Pancreas (tissue), 10 donors: ENCODE measurements around the gene LSM7. TPM values are rescaled to one million over a fixed set of nuclear protein-coding genes. Genes with fewer than 3 reads are reported as not detected.

ENCODE experiments used
- ATAC-seq, 4 donors: fragments of 200-7000 bp; cut with Tn5 transposase; one replicate each; pipeline versions ENCODE4 v1.8.0 to v1.9.1; 2020; ENCODE audit warnings: mild to moderate bottlenecking in 4 of 4, moderate library complexity in 4 of 4
- DNase-seq, 6 donors: peaks; one replicate each; pipeline ENCODE4 v3.0.0-alpha.2; 2020
- FAIRE-seq: peaks from 2 replicates; lab custom pipeline; 2012; peaks lifted over from hg19 to GRCh38; lab: Jason Lieb, UNC
- H3K27ac ChIP-seq, 4 donors: fragments of 200-600 bp; sonication (generic); 1 replicate in 3 of 4; 2 replicates in 1 of 4; pipeline versions ENCODE4 v1.5.0 to v1.8.0; 2020
- H3K27me3 ChIP-seq, 4 donors: fragments of 200-600 bp; one replicate each; pipeline ENCODE4 v1.8.0; 2021
- H3K36me3 ChIP-seq, 3 donors: fragments of 200-600 bp; sonication (generic) in 1 of 3; one replicate each; pipeline versions ENCODE4 v1.5.0 to v1.8.0; 2020 to 2021
- H3K4me1 ChIP-seq, 3 donors: fragments of 200-600 bp; one replicate each; pipeline ENCODE4 v1.8.0; 2021
- H3K4me3 ChIP-seq, 4 donors: fragments of 200-600 bp; sonication (generic) in 2 of 4; one replicate each; pipeline versions ENCODE4 v1.5.0 to v1.8.0; 2020 to 2021
- H3K9me3 ChIP-seq, 4 donors: fragments of 200-600 bp; one replicate each; pipeline ENCODE4 v1.8.0; 2021
- WGBS, 2 donors: extraction: QIAGEN DNeasy Blood & Tissue Kit; methylation state at CpG; one replicate each; pipeline ENCODE4 v1.1.7; 2013; 5-methylcytosine and 5-hydroxymethylcytosine counted together
- intact Hi-C, 3 donors: fragments of 100-400 bp; cut with DNase I; formaldehyde crosslinking; loops; one replicate each; pipeline versions ENCODE4 v1.11.1 to v1.14.2; 2022
- polyA plus RNA-seq, 2 donors: library from polyadenylated mRNA; stranded (reverse); fragments of 200-250 nt; gene quantifications; one replicate each; pipeline ENCODE4 v1.2.3, GENCODE V29; 2013
- total RNA-seq, 6 donors: library from RNA; stranded (reverse); fragmentation: NEBNext Ultra II Directional in 4 of 6; extraction: Animal tissue kit (Norgen Biotek cat#: 25700) in 4 of 6; gene quantifications; one replicate each; pipeline versions ENCODE4 v1.2.1 to v1.2.4, GENCODE V29; 2021 to 2023
- TF ChIP-seq, protein P1 (sequence below), 4 donors: fragments of 200-600 bp; sonication (generic) in 3 of 4; IDR thresholded peaks; one replicate each; pipeline versions ENCODE4 v1.5.0 to v1.8.0; 2021; ENCODE audit warnings: antibody characterized with exemption in 4 of 4
- donor health status: healthy with polysubstance abuse.
- donor health status: DM: no; HTN: no; CAD: no; lungs with moderate emphysema.
- donor health status: DM: no; HTN: no; CAD: no.
- donor health status: control.
- donor health status: control.
- donor health status: Bipolar disorder and iron deficiency.
- donor health status: DM: yes; HTN: yes; CAD: no.
- donor health status: DM: no; HTN: no; CAD: no.
- donor health status: DM: no; HTN: no; CAD: no.
- donor health status: DM: yes; HTN: yes; CAD: no.

Gene LSM7
- total and polyA plus RNA-seq, 8 donors: 18.3 to 170 (median 30.9) TPM

GRCh38 chr19:2372076-2372612, 43.8 kb upstream of the LSM7 start:
- FAIRE-seq: no peak
- no peak overlapping the region for H3K4me3 ChIP-seq
- WGBS, 2 donors: 47 to 49% methylated on average over 11 of the region's 11 CpGs

GRCh38 chr19:2371656-2372055, 43.3 kb upstream of the LSM7 start:
- TF ChIP-seq, protein P1, sequence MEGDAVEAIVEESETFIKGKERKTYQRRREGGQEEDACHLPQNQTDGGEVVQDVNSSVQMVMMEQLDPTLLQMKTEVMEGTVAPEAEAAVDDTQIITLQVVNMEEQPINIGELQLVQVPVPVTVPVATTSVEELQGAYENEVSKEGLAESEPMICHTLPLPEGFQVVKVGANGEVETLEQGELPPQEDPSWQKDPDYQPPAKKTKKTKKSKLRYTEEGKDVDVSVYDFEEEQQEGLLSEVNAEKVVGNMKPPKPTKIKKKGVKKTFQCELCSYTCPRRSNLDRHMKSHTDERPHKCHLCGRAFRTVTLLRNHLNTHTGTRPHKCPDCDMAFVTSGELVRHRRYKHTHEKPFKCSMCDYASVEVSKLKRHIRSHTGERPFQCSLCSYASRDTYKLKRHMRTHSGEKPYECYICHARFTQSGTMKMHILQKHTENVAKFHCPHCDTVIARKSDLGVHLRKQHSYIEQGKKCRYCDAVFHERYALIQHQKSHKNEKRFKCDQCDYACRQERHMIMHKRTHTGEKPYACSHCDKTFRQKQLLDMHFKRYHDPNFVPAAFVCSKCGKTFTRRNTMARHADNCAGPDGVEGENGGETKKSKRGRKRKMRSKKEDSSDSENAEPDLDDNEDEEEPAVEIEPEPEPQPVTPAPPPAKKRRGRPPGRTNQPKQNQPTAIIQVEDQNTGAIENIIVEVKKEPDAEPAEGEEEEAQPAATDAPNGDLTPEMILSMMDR (IDR thresholded peaks at IDR 0.05): no peak
- H3K36me3 ChIP-seq: no peaks in the 10 kb centered on the region
- H3K4me1 ChIP-seq: no peaks in the 10 kb centered on the region
- no peak overlapping the region for H3K4me3 ChIP-seq
- no peak for FAIRE-seq
- H3K27ac ChIP-seq: no peak overlapping the region
- H3K9me3 ChIP-seq: no peaks in the 10 kb centered on the region
- 75 to 76% methylated on average over 16 of the region's 16 CpGs for WGBS, 2 donors
- DNase-seq: no peak
- no peak for ATAC-seq
- H3K27me3 ChIP-seq: no peaks in the 10 kb centered on the region
- intact Hi-C loops: no loop called here

More at GRCh38 chr19:2372076-2372612, 43.8 kb upstream of the LSM7 start:
- no peak overlapping the region for H3K27ac ChIP-seq
- H3K9me3 ChIP-seq: no peaks in the 10 kb centered on the region
- no peaks in the 10 kb centered on the region for H3K36me3 ChIP-seq
- TF ChIP-seq, protein P1 (IDR thresholded peaks at IDR 0.05): no peak
- no peaks in the 10 kb centered on the region for H3K27me3 ChIP-seq
- DNase-seq (no peak), ATAC-seq (no peak)
- intact Hi-C loops: no loop called here
- no peaks in the 10 kb centered on the region for H3K4me1 ChIP-seq

GRCh38 chr19:2365201-2365970, 37.0 kb upstream of the LSM7 start:
- no peak for ATAC-seq
- intact Hi-C loops: no loop called here
- no peak for DNase-seq
- WGBS, 2 donors: 71 to 81% methylated on average over 10 of the region's 10 CpGs
- Histone ChIP-seq H3K9me3 (no peaks in the 10 kb centered on the region), H3K4me1 (no peaks in the 10 kb centered on the region), H3K4me3 (no peak overlapping the region), H3K36me3 (no peaks in the 10 kb centered on the region), H3K27me3 (peaks cover 0 to 18% (median 0%) of the 10 kb centered on the region in 4 donors), H3K27ac (no peak overlapping the region)
- TF ChIP-seq, protein P1 (IDR thresholded peaks at IDR 0.05): no peak
- FAIRE-seq: no peak

DNA sequence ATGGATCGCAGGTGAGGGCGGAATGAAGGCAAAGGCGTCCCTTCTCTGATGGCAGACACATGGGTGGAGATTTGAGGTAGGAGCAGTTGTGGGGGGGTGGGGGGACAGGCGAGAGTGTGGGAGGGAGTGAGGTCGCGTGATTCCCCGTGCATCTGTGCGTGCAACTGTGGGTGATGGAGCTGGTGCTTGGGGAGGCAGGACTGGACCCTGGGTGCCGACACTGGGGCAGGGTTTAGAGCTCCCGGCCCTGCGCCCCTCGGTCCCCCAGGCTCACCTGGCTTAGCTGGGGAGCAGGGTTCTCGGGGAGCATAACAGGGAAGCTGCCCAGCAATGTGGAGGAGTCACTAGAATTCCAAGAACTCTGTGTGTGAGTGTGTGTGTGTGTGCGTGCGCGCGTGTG, 35.0 kb upstream of the LSM7 start:
- no peak overlapping the region for H3K27ac ChIP-seq
- FAIRE-seq: no peak
- no peak for DNase-seq
- ATAC-seq: no peak
- WGBS, 2 donors: 60 to 67% methylated on average over 17 of the region's 17 CpGs
- no peak overlapping the region for H3K4me3 ChIP-seq
- H3K4me1 ChIP-seq: no peaks in the 10 kb centered on the region
- peaks cover 0 to 18% (median 0%) of the 10 kb centered on the region in 4 donors for H3K27me3 ChIP-seq
- no peaks in the 10 kb centered on the region for H3K9me3 ChIP-seq
- intact Hi-C loops: no loop called here
- no peaks in the 10 kb centered on the region for H3K36me3 ChIP-seq
- TF ChIP-seq, protein P1 (IDR thresholded peaks at IDR 0.05): no peak

DNA sequence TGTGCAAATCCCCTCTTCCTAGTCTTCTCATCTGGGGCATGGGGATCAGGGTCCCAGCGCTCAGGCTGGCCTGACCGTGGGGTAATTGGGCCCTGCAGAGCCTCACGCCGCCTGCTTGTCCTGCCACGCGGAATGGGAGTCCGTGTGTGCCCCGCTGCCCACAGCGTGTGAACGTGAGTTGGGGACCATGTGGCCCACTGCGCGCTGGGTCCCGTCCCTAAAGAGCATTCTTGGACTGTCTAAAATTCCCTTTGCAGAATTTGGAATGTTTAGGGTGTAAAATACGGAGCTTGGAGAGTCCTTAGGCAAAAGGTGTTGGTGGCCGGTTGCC, 34.5 kb upstream of the LSM7 start:
- TF ChIP-seq, protein P1 (IDR thresholded peaks at IDR 0.05): no peak
- Histone ChIP-seq H3K36me3 (no peaks in the 10 kb centered on the region), H3K27me3 (peaks cover 0 to 18% (median 0%) of the 10 kb centered on the region in 4 donors), H3K4me1 (no peaks in the 10 kb centered on the region), H3K9me3 (no peaks in the 10 kb centered on the region), H3K4me3 (no peak overlapping the region), H3K27ac (no peak overlapping the region)
- ATAC-seq: no peak
- 71 to 79% methylated on average over 15 of the region's 15 CpGs for WGBS, 2 donors
- DNase-seq: no peak
- no peak for FAIRE-seq
- intact Hi-C loops: no loop called here
